Endodermal cell (in vitro differentiated cells): ENCODE results near the gene C11orf52. TPM values are rescaled to one million over a fixed set of nuclear protein-coding genes. Genes with fewer than 3 reads are reported as not detected.

ENCODE experiments used
- DNase-seq: peaks from one replicate; pipeline ENCODE4 v3.0.0-alpha.2; 2017
- H3K27ac ChIP-seq: 2 replicates; pipeline ENCODE4 v1.5.1; 2013; ENCODE audit warnings: mild to moderate bottlenecking, low read depth, low read length, moderate library complexity
- H3K27me3 ChIP-seq: 2 replicates; pipeline ENCODE4 v1.6.1; 2013; ENCODE audit warnings: mild to moderate bottlenecking, low read length, moderate library complexity; ENCODE audit not compliant: insufficient read depth, control insufficient read depth, poor library complexity, severe bottlenecking
- H3K36me3 ChIP-seq: 2 replicates; pipeline ENCODE4 v1.7.0; 2013; ENCODE audit warnings: mild to moderate bottlenecking, low read length, moderate library complexity; ENCODE audit not compliant: control insufficient read depth, insufficient read depth
- H3K4me1 ChIP-seq: one replicate; pipeline ENCODE4 v1.7.0; 2013; ENCODE audit warnings: low read length; ENCODE audit not compliant: control insufficient read depth, insufficient read depth
- H3K4me3 ChIP-seq: 2 replicates; pipeline ENCODE4 v1.5.1; 2013; ENCODE audit warnings: mild to moderate bottlenecking, low read length, moderate library complexity
- H3K9ac ChIP-seq: 2 replicates; pipeline ENCODE4 v1.6.1; 2013; ENCODE audit warnings: mild to moderate bottlenecking, low read length, moderate library complexity; ENCODE audit not compliant: poor library complexity, severe bottlenecking; ENCODE audit errors: extremely low read depth
- H3K9me3 ChIP-seq: 2 replicates; pipeline ENCODE4 v1.6.1; 2013; ENCODE audit warnings: mild to moderate bottlenecking, low read length, moderate library complexity; ENCODE audit not compliant: control insufficient read depth
- H3K27ac Mint-ChIP-seq: 2 replicates; pipeline ENCODE4 v1.8.0; 2020; ENCODE audit warnings: mixed read lengths
- H3K27me3 Mint-ChIP-seq: 2 replicates; pipeline ENCODE4 v1.8.0; 2021; ENCODE audit warnings: mild to moderate bottlenecking, mixed read lengths; ENCODE audit not compliant: insufficient read depth
- H3K36me3 Mint-ChIP-seq: 2 replicates; pipeline ENCODE4 v1.8.0; 2020; ENCODE audit warnings: low read depth, mixed read lengths
- H3K4me1 Mint-ChIP-seq: 2 replicates; pipeline ENCODE4 v1.8.0; 2020; ENCODE audit warnings: mixed read lengths
- H3K4me3 Mint-ChIP-seq: 2 replicates; pipeline ENCODE4 v1.8.0; 2020; ENCODE audit warnings: mild to moderate bottlenecking, moderate library complexity, mixed read lengths
- H3K9me3 Mint-ChIP-seq: 2 replicates; pipeline ENCODE4 v1.8.0; 2020; ENCODE audit warnings: mild to moderate bottlenecking, mixed read lengths
- WGBS, 2 experiments: methylation state at CpG; one replicate each; pipeline versions ENCODE4 v1.1.5 to v1.1.7; 2013; ENCODE audit warnings: missing lambda C conversion rate in 2 of 2, mixed read lengths in 1 of 2; ENCODE audit not compliant: insufficient coverage in 1 of 2, insufficient read length in 1 of 2; 5-methylcytosine and 5-hydroxymethylcytosine counted together
- total RNA-seq, 2 donors: library from RNA; stranded (reverse); fragmentation: NEBNext Ultra II Directional in 1 of 2; extraction: Animal tissue kit (Norgen Biotek cat#: 25700) in 1 of 2; gene quantifications; 2 replicates in 1 of 2; 3 replicates in 1 of 2; pipeline ENCODE4 v1.2.1, GENCODE V29; 2021
- TF ChIP-seq, protein P1 (sequence below): fragments of 200-600 bp; sonication (generic); conservative IDR thresholded peaks from 2 replicates; pipeline ENCODE4 v1.5.0; 2021; ENCODE audit warnings: antibody characterized with exemption, mild to moderate bottlenecking

Gene C11orf52
- total RNA-seq, 2 donors from 2014 or later: 2.6 to 3.8 TPM

DNA sequence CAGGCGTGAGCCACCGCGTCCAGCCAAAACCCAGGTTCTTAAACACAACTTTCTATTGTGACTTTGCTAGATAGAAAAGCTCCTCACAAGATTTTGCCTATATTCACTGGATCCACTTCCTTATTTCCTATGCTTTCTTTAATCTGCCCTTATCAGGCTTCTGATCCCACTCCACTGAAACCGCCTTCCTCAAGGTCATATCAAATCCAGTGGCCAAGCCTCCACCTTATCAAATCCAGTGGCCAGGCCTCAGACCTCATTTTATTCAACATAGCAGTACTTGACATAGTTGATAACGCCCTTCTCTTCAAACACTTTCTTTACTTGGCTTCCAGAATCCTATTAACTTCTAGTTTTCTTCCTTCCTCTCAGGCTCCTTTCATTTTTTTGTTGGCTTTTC lies 48.0 kb downstream of the C11orf52 start:
- Mint-ChIP-seq H3K9me3 (no peaks in the 10 kb centered on the region), H3K4me1 (no peaks in the 10 kb centered on the region), H3K36me3 (peaks cover 24% of the 10 kb centered on the region), H3K4me3 (no peak overlapping the region), H3K27ac (no peak overlapping the region), H3K27me3 (no peaks in the 10 kb centered on the region)
- TF ChIP-seq, protein P1, sequence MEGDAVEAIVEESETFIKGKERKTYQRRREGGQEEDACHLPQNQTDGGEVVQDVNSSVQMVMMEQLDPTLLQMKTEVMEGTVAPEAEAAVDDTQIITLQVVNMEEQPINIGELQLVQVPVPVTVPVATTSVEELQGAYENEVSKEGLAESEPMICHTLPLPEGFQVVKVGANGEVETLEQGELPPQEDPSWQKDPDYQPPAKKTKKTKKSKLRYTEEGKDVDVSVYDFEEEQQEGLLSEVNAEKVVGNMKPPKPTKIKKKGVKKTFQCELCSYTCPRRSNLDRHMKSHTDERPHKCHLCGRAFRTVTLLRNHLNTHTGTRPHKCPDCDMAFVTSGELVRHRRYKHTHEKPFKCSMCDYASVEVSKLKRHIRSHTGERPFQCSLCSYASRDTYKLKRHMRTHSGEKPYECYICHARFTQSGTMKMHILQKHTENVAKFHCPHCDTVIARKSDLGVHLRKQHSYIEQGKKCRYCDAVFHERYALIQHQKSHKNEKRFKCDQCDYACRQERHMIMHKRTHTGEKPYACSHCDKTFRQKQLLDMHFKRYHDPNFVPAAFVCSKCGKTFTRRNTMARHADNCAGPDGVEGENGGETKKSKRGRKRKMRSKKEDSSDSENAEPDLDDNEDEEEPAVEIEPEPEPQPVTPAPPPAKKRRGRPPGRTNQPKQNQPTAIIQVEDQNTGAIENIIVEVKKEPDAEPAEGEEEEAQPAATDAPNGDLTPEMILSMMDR: no peak
- DNase-seq: no peak
- no peak overlapping the region for H3K27ac ChIP-seq
- 92 to 93% methylated on average over 5 of the region's 5 CpGs for WGBS, 2 experiments
- H3K27me3 ChIP-seq: no peaks in the 10 kb centered on the region
- H3K4me3 ChIP-seq: no peak overlapping the region
- no peaks in the 10 kb centered on the region for H3K36me3 ChIP-seq
- H3K9ac ChIP-seq: no peak overlapping the region
- no peaks in the 10 kb centered on the region for H3K4me1 ChIP-seq
- H3K9me3 ChIP-seq: no peaks in the 10 kb centered on the region

DNA sequence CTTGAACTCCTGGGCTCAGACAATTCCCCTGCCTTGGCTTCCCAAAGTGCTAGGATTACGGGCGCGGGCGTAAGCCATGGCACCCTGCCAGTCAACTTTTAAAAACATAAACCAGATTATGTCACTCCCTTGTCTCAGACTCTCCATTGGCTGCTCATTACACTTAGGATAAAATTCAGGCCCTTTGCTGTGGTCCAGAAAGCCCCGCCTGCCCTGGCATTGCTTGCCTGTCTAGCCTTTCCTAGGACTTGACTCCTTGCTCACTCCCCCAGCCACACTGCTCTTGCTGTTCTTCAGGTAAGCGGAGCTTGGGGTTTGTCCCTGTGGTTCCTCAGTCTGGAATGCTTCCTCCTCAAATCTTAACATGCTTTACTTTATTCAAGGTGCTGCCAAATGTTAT lies 48.9 kb downstream of the C11orf52 start:
- Mint-ChIP-seq H3K27ac (no peak overlapping the region), H3K36me3 (peaks cover 24% of the 10 kb centered on the region), H3K4me1 (no peaks in the 10 kb centered on the region), H3K9me3 (no peaks in the 10 kb centered on the region), H3K27me3 (no peaks in the 10 kb centered on the region), H3K4me3 (no peak overlapping the region)
- no peak for DNase-seq
- Histone ChIP-seq H3K9ac (no peak overlapping the region), H3K27ac (no peak overlapping the region), H3K4me3 (no peak overlapping the region), H3K4me1 (no peaks in the 10 kb centered on the region), H3K9me3 (no peaks in the 10 kb centered on the region), H3K27me3 (no peaks in the 10 kb centered on the region), H3K36me3 (no peaks in the 10 kb centered on the region)
- TF ChIP-seq, protein P1: no peak
- 95 to 100% methylated on average over 2 to 6 of the region's 6 CpGs for WGBS, 2 experiments

DNA sequence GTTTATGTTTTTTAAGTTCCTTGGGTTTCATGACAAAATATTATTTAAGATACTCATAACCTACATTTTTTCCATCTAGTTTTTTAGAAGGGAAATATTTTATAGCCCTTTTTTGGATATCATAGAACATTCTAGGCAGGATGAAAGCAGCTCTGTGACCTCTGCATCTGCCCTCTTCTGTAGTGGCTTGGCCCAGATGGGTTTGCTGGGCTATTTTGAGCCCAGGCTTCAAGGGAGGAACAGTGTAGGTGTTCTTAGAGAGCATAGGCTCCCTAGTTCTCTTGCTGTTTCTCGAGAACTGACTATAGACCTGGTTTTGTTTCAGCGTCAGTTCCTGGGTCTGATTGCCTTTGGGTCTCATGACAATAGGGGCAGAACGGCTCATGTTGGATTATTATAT lies 50.6 kb downstream of the C11orf52 start:
- Mint-ChIP-seq H3K9me3 (no peaks in the 10 kb centered on the region), H3K4me3 (no peak overlapping the region), H3K27ac (no peak overlapping the region), H3K36me3 (peaks cover 24% of the 10 kb centered on the region), H3K27me3 (no peaks in the 10 kb centered on the region), H3K4me1 (no peaks in the 10 kb centered on the region)
- no peak overlapping the region for H3K4me3 ChIP-seq
- no peak for DNase-seq
- TF ChIP-seq, protein P1: no peak
- no peak overlapping the region for H3K9ac ChIP-seq
- WGBS, 2 experiments: 96 to 100% methylated on average over 2 to 3 of the region's 3 CpGs
- H3K9me3 ChIP-seq: no peaks in the 10 kb centered on the region
- H3K36me3 ChIP-seq: no peaks in the 10 kb centered on the region
- no peak overlapping the region for H3K27ac ChIP-seq
- no peaks in the 10 kb centered on the region for H3K4me1 ChIP-seq
- no peaks in the 10 kb centered on the region for H3K27me3 ChIP-seq
